GM19193 (cell line): ENCODE results near the gene FBXW8.

Experiments
- POLR2A ChIP-seq: IDR thresholded peaks from 4 replicates; pipeline ENCODE4 v1.6.1; 2011; ENCODE audit not compliant: insufficient read depth, insufficient read length; ENCODE audit errors: extremely low read depth

The FBXW8 gene

GRCh38 chr12:117079487-117079886 is 168.7 kb downstream of the FBXW8 start:
- no peak for TF ChIP-seq POLR2A

- TF ChIP-seq POLR2A: no peak
These were observed 170.0 kb downstream of the FBXW8 start for GRCh38 chr12:117080661-117081144.
